Renal pelvis (tissue), 4 donors: ENCODE results near the gene DPYSL5. TPM values are rescaled to one million over a fixed set of nuclear protein-coding genes. Genes with fewer than 3 reads are reported as not detected.

Experiments used
- DNase-seq: peaks from one replicate; pipeline ENCODE4 v3.0.0-alpha.2; 2013
- polyA plus RNA-seq, 3 donors: library from polyadenylated mRNA; unstranded; fragments of 120-200 nt; gene quantifications; one replicate each; pipeline ENCODE4 v1.2.1, GENCODE V29; 2013; ENCODE audit not compliant: insufficient read length in 3 of 3

DPYSL5 gene
- polyA plus RNA-seq, 3 donors = 7.2 to 10.6 (median 8.6) TPM

GRCh38 chr2:26838121-26838906 lies 9.6 kb upstream of the DPYSL5 start:
- DNase-seq = peak; percentile 54

DNA sequence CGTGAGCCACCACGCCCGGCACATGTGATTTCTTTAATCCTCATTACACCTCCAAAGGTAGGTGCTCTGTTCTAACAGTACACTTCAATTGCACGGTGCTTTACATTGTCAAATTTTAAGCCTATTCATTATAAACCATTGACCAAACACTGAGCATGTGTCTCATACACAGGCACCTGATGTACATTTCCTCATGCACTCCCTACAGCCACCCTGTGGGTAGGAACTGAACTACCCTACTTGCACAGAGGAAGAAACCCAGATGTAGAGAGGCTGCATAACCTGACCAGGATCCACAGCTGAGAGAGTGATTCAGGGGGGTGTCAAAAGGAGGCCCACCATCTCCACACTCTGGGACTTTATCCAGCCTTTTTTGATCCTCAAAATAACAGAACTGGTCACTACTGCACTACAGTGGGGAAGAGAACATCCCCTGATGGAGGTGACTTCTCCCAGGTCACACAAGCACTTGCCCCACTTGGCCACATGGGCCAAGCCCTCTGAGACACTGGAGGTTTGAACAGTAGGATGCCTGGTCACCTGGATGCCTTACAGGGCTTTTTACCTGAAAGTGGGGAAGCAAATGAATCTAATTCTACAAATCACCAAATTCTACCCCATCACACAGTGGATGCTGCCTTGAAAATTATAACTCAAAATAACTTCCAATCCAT lies 6.9 kb upstream of the DPYSL5 start:
- no peak for DNase-seq

GRCh38 chr2:26843041-26843440 lies 4.9 kb upstream of the DPYSL5 start:
- no peak for DNase-seq

- DNase-seq = no peak
Measured at GRCh38 chr2:26845021-26845420, 2.9 kb upstream of the DPYSL5 start.

DNA sequence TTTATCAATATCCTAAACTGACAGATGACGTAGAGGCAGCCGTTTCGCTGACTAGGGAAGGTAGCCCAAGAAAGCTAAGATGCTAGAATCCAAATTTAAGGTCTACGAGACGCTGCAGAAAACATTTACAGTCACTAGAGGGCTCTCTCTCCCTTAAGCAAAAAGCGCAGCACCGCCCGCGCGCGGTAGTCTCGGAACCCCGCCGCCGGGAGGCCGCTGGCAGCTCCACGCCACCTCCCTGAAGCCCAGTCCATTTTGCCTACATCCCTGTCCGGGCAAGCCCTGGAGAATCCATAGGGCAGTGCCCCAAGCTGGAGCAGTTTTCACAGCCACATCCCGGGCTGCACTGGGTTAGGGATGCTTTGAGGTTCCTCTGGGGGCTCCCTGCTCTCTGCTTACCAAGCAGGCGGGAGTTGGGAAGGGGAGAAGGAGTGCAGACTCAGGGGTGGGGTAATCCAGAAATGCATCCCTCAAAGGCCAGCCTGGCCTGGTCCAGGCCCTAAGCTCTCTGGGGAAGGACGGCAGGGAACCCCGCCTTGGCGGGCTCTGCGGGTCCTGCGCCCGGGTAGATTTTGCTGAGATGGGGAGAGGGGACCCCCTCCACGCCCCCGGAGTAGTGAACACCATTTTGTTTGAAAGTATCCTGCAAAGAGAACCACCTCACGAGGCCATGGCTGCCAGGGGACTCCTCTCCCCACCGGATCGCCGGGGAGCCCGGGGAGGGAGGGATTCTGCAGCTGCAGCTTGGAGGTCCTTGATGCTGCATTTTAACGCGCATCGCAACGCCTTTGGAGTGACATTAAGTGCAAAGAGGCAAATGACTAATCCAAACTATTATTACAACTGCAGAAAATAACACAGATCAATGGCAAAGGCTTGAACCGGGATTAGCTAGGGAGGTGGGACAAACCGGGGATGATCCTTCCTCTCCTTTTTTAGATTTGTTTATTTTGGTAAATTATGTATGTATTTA lies 1.3 kb upstream of the DPYSL5 start:
- DNase-seq = peak; percentile 72

- no peak for DNase-seq
Measured at GRCh38 chr2:26847307-26847654, 651 bp upstream of the DPYSL5 start.

DNA sequence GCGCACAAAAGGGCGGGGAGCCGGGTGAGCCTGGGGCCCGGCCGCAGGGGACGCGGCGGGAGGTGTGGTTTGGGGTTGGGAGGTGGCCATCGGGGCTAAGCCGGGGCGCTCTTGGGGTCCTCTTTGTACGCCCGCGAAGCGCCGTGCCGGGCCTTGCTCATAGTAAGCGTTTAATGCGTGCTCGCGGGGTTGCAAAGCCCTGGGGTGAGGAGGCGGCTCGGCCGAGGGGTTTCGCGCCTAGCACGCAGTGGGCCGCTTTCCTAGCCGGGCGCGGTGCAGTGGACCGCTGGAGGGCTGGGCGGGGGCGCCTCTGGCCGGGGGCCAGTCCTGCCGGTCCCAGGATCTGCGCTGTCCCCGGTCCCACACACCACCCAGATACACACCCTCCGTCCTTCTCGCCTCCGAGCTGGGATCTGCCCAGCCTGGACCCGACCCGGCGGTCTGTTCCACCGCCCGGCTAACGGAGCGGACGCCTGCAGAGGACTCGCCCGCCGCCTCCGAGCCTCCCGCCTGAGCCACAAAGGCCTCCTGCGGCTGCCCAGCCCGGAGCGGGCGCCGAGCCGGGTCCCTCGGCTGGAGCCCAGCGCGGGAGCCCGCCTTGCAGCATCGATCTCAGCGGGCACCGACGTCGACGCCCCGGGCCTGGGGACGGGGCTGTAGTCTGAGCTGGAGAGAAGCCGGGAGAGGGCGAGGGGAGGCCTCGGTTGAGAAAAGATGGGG lies 564 bp downstream of the DPYSL5 start:
- DNase-seq = peak; percentile 17

- peak; percentile 7 for DNase-seq
Measured at GRCh38 chr2:26849056-26849999, 1.4 kb downstream of the DPYSL5 start.

DNA sequence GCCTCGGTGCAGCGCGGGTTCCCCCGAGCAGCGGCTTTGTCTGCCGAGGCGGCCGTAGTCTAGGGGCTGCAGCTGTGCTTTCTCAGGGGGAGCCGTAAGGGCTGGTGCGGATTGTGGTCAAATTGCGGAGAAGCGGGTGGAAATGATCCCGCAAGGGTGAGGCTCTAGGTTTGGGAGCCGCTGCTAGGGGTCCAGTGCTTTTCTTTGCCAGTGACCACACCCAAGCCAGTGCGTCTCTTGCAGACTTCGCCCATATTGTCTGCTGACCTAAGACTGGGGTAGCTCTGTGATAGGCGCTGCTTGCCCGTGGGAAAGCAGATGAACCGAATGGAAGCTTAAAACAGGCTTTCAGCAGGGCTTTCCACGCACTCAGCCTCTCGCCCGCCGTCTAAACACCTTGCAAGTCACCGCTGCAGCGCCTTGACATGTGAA lies 2.1 kb downstream of the DPYSL5 start:
- no peak for DNase-seq

DNA sequence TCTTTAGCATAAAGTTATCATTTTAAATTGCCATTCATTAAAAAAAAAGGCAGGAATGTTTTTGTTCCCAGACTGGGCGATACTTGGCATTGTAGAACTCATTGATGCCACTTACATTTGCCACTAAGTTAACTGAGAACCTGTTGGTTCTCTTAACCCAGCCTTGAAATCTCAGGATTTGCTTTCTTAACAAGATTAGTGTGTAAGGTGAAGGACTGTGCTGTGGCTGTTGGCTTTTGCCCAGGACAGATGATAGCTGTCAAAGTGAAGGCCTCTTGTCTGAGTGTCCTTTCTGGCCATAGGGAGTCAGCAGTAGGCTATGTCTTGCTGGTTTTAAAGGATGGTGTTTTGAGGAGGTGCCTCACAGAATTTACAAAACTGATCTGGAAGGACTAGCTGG lies 2.6 kb downstream of the DPYSL5 start:
- no peak for DNase-seq

- no peak for DNase-seq
Measured at GRCh38 chr2:26852405-26853306, 4.7 kb downstream of the DPYSL5 start.

DNA sequence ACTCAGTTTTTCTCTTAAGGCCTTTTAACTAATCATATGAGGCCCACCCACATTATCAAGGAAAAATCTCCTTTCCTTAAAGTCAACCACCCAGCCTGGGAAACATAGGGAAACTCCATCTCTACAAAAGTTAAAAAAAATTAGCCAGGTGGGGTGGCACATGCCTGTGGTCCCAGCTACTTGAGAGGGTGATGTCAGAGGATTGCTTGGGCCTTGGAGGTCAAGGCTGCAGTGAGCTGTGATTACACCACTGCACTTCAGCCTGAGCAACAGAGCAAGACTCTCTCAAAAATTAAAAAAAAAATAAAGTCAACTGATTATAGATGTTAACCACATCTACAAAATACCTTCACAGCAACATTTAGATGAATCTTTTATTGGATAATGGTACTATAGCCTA lies 5.8 kb downstream of the DPYSL5 start:
- DNase-seq = no peak

- no peak for DNase-seq
Measured at GRCh38 chr2:26854283-26854827, 6.4 kb downstream of the DPYSL5 start.

- no peak for DNase-seq
Measured at GRCh38 chr2:26855466-26855865, 7.5 kb downstream of the DPYSL5 start.

DNA sequence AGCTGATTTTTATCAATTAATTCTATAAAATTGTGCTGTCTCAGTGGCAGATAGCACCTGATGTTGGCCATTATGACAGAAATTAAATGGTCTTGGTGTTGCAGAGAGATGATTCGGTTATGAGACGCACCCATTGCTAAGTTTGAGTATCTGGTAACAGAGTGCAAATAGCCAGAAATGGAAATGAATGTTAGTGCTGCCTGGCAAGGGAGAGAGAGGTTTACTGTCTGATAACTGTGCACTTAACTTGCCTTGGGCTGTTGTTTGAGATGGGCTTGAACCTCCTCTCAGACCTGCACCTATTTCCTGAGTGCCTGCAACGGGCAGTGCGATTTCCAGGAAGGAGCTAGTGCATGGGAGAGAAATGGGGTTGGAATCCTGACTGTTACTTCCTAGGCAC lies 11.7 kb downstream of the DPYSL5 start:
- no peak for DNase-seq

DNA sequence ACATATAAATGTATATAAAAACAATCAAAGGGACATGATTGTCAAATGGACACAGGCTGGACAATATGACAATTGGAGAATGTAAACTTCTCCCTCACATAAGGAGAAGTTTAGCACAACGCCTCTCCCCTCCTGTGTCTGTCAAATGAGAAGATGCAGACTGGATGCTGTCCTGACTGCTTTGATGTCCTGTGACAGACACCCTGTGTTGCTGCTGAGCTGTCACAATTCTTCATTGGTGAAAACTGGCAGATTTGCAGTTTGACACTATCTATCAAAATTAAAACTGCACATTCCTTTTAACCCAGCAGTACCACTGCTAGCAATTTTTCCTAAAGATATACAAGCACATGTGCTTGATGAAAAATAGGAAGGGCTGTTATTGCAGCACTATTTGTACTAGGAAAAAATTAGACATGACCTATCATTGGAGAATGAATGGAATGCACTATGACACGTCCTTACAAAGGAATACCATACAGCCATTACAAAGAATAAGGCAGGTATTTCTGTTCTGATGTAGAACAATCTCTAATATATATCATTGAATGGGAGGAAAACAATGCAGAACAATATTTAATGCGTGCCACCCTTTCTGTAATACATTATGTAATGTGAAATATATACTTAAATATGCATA lies 12.4 kb downstream of the DPYSL5 start:
- DNase-seq = no peak

DNA sequence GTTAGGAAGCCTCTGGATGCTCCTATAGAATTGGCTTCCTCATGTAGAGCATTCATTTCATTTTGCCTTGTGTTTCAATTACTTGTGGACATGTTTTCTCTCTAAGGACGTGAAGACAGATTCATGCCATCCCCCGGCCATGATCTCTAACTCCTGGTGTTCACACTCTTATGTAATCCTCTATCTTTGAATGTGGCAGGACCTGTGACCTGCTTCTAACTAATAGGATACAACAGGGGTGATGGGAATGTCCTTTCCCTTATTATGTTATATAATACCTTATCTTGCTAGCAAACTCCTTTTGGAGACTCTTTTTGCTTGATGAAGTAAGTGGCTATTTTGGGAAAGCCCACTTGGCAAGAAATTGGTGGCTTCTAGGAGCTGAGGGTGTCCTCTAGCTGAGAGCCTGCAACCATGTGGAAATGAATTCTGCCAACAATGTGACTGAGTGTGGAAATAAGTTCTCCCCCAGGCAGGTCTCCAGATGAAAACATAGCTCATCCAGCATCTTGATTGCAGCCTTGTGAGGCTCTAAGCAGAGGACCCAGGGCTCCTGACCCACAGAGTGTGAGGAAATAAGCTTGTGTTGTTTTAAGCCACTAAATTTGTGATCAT lies 13.8 kb downstream of the DPYSL5 start:
- DNase-seq = no peak

- no peak for DNase-seq
Measured at GRCh38 chr2:26864226-26864625, 16.3 kb downstream of the DPYSL5 start.
